GM12864 (cell line): ENCODE data around the gene UROS.

Experiments
- DNase-seq: peaks from one replicate; pipeline ENCODE4 v3.0.0-alpha.2; 2011; ENCODE audit warnings: low read depth
- H3K4me3 ChIP-seq: 2 replicates; pipeline ENCODE4 v1.5.1; 2011; ENCODE audit warnings: mild to moderate bottlenecking, low read depth, low read length, control low read depth
- CTCF ChIP-seq: IDR thresholded peaks from 2 replicates; pipeline ENCODE4 v1.5.1; 2011; ENCODE audit warnings: low read depth, mild to moderate bottlenecking, moderate library complexity, low read length, control low read depth, inconsistent platforms; ENCODE audit errors: missing control alignments

Gene UROS

GRCh38 chr10:125817337-125817946 is 5.6 kb downstream of the UROS start:
- no peak for TF ChIP-seq CTCF
- no peak overlapping the region for H3K4me3 ChIP-seq
- no peak for DNase-seq

GRCh38 chr10:125816548-125816947 is 6.5 kb downstream of the UROS start:
- H3K4me3 ChIP-seq: no peak overlapping the region
- no peak for TF ChIP-seq CTCF
- no peak for DNase-seq

GRCh38 chr10:125815764-125816163 is 7.3 kb downstream of the UROS start:
- no peak for DNase-seq
- no peak overlapping the region for H3K4me3 ChIP-seq
- TF ChIP-seq CTCF: no peak

- H3K4me3 ChIP-seq: no peak overlapping the region
- TF ChIP-seq CTCF: no peak
- no peak for DNase-seq
Measured at GRCh38 chr10:125812128-125812750, 10.8 kb downstream of the UROS start.

- no peak for TF ChIP-seq CTCF
- DNase-seq: no peak
- H3K4me3 ChIP-seq: no peak overlapping the region
Measured at GRCh38 chr10:125811251-125811650, 11.8 kb downstream of the UROS start.

GRCh38 chr10:125808047-125808446 is 15.0 kb downstream of the UROS start:
- no peak overlapping the region for H3K4me3 ChIP-seq
- no peak for DNase-seq
- no peak for TF ChIP-seq CTCF

- H3K4me3 ChIP-seq: no peak overlapping the region
- DNase-seq: no peak
- TF ChIP-seq CTCF: no peak
Measured at GRCh38 chr10:125802739-125803138, 20.3 kb downstream of the UROS start.
